Measurements from ENCODE around the gene ADD2.

GRCh38 chr2:70779491-70779890 is 11.5 kb upstream of the ADD2 start:
- TF ChIP-seq CTCF (IDR thresholded peaks at IDR 0.05): no peak
- TF ChIP-seq POLR2A (IDR thresholded peaks at IDR 0.05): no peak
